ENCODE measurements around the gene ZNF610. TPM values are rescaled to one million over a fixed set of nuclear protein-coding genes. Genes with fewer than 3 reads are reported as not detected.

The ZNF610 gene
- total RNA-seq, 1 donor from 2014 or later, result 5.1 TPM

DNA sequence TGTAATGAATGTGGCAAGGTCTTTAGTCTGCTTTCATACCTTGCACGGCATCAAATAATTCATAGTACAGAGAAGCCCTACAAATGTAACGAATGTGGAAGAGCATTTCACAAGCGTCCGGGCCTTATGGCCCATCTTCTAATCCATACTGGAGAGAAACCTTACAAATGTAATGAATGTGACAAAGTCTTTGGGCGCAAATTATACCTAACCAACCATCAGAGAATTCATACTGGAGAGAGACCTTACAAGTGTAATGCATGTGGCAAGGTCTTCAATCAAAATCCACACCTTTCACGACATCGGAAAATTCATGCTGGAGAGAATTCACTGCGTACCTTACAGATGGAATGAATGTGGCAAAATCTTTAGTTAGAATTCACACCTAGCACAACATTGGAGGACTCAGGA is 30.4 kb downstream of the ZNF610 start:
- Histone ChIP-seq H3K4me1 (peaks cover 22% of the 10 kb centered on the region), H3K27ac (replicated peaks) (no peak overlapping the region), H3K36me3 (peaks cover 66% of the 10 kb centered on the region), H3K27me3 (ENCODE audit: low read depth) (no peaks in the 10 kb centered on the region), H3K4me3 (no peak overlapping the region), H3K9me3 (replicated peaks) (peaks cover 74% of the 10 kb centered on the region)
- no peak for DNase-seq
- intact Hi-C loops (cut with micrococcal nuclease), result no loop called here
- TF ChIP-seq, protein P1, sequence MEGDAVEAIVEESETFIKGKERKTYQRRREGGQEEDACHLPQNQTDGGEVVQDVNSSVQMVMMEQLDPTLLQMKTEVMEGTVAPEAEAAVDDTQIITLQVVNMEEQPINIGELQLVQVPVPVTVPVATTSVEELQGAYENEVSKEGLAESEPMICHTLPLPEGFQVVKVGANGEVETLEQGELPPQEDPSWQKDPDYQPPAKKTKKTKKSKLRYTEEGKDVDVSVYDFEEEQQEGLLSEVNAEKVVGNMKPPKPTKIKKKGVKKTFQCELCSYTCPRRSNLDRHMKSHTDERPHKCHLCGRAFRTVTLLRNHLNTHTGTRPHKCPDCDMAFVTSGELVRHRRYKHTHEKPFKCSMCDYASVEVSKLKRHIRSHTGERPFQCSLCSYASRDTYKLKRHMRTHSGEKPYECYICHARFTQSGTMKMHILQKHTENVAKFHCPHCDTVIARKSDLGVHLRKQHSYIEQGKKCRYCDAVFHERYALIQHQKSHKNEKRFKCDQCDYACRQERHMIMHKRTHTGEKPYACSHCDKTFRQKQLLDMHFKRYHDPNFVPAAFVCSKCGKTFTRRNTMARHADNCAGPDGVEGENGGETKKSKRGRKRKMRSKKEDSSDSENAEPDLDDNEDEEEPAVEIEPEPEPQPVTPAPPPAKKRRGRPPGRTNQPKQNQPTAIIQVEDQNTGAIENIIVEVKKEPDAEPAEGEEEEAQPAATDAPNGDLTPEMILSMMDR (IDR thresholded peaks at IDR 0.05; ENCODE audit: borderline replicate concordance), result no peak

DNA sequence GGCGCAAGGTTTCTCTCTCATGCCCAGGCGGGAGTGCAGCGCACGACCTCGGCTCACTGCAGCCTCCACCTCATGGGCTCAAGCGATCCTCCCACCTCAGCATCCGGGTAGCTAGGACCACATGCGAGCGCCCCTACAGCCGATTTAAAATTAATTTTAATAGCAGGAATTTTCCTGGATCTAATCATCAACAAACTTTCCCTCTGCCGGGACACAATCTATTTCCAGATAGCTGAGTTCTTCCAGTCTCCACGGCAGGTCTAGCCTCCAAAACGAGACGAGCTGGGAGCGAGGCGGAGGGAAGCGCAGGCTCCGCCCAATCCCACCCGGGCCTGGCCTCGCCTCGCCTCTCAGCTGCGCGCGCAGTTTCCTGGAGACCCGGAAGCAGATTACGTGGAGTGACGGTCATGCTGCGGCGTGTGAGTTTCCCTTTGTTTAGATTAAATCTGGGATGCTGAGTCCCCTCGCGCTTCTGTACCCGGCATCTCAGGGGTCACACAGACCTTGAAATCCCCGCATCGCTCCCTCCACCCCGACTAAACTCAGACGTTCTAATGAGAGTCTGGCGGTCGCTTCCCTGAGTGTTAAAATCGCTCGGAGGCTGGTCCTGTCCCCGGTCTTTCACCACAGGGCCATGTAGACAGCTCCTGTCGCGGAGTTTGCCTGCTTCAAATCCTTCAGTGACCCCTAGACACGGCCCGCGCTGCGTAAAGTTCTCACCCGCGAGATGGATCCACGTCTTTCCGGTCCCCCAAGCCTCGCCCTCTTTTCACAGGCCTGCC is 33.7 kb downstream of the ZNF610 start, which contains the start of gene ZNF880:
TSS of gene ZNF880 (plus strand) at position 365 of the 782 bp plus-strand sequence. CDS start at position 408, 43 bp downstream.
- Histone ChIP-seq H3K27me3 (ENCODE audit: low read depth) (no peaks in the 10 kb centered on the region), H3K4me1 (peaks cover 24% of the 10 kb centered on the region), H3K4me3 (peak within 1 kb of the TSS; percentile 84), H3K36me3 (peaks cover 58% of the 10 kb centered on the region), H3K27ac (replicated peaks) (peak within 1 kb of the TSS; percentile 94), H3K9me3 (replicated peaks) (peaks cover 61% of the 10 kb centered on the region)
- DNase-seq, result peak; percentile 95
- intact Hi-C loops (cut with micrococcal nuclease), result no loop called here
- TF ChIP-seq, protein P1 (IDR thresholded peaks at IDR 0.05; ENCODE audit: borderline replicate concordance), result no peak

DNA sequence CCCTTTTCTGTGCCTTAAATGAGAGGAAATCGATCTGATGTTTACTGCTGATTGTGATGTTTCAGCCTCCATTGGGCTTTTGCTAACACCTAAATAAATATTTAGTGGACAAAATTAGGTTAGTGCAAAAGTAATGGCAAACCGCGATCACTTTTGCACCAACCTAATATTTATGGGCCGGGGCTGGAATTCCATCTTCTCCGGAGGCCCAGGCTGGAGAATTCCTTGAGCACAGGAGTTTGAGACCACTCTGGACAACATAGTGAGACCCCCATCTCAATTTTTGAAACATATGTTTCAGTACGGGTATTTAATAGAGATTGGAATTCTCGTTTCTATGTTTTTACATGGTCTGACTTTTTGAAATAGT is 34.3 kb downstream of the ZNF610 start:
- no peak for DNase-seq
- H3K4me3 ChIP-seq, result peak overlapping the region; percentile 84
- TF ChIP-seq, protein P1 (IDR thresholded peaks at IDR 0.05; ENCODE audit: borderline replicate concordance), result no peak
- H3K27ac ChIP-seq (replicated peaks), result peak overlapping the region; percentile 94
- intact Hi-C loops (cut with micrococcal nuclease), result no loop called here
- peaks cover 58% of the 10 kb centered on the region for H3K36me3 ChIP-seq
- peaks cover 24% of the 10 kb centered on the region for H3K4me1 ChIP-seq
- peaks cover 60% of the 10 kb centered on the region for H3K9me3 ChIP-seq (replicated peaks)
- no peaks in the 10 kb centered on the region for H3K27me3 ChIP-seq (ENCODE audit: low read depth)

DNA sequence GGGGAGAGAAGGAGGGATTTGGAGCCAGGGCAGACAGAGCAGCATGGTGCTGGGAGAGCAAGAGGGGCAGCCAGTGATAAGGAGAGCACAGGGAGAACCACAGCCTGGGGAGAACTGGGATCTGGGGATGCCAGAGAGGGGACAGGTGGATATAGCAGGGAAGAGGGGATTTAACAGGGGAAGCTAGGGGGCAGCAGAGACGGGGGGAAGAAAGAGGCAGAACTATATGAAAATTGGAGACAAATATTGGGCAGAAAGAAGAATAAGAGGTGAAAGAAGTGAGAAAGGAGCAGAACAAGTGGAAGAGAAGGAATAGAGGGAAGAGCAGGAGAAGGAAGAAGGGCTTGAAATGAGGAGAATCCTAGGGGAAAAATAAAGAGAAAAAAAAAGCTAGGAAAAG is 55.1 kb downstream of the ZNF610 start:
- Histone ChIP-seq H3K27me3 (ENCODE audit: low read depth) (no peaks in the 10 kb centered on the region), H3K36me3 (peaks cover 94% of the 10 kb centered on the region), H3K4me1 (peaks cover under 1% of the 10 kb centered on the region), H3K4me3 (no peak overlapping the region), H3K27ac (replicated peaks) (no peak overlapping the region), H3K9me3 (replicated peaks) (peaks cover 96% of the 10 kb centered on the region)
- DNase-seq, result no peak
- intact Hi-C loops (cut with micrococcal nuclease), result no loop called here
- TF ChIP-seq, protein P1 (IDR thresholded peaks at IDR 0.05; ENCODE audit: borderline replicate concordance), result no peak

DNA sequence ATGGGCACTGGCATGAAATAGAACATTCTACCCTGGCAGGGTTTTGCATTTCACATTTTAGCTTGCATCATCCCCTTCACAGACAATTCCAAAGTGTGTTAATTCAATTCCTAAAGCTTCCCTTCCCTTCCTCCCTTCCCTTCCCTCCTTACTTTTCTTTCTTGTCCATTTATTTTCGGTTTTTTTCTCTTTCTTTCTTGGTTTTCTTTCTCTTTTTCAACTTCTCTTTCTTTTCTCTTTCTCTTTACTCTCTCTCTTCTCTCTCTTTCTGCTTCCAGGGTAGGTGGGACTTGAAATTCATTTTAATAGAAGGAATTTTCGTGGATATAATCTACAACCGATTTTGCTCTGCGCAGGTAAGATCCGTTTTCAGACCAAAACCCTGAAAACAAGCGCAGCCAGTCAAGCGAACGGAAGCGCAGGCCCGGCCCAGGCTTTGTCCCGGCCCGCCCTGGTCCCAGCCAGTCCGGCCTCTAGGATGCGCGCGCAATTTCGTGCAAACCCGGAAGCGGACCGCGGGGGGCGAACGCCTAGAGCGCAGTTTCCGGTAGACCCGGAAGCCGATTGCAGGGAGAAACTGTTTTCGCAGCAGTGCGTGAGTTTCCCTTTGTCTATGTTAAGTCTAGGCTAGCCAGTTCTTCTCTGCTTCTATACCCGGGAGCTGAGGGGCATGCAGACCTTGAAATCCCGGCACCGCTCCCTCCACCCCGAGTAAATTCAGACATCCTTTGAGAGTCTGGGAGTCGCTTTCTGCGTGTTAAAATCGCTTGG is 61.5 kb downstream of the ZNF610 start, which contains the start of gene ZNF528:
TSS of gene ZNF528 (plus strand) at position 540 of the 771 bp plus-strand sequence. CDS start 4,165 bp downstream, outside the sequence.
- peaks cover 73% of the 10 kb centered on the region for H3K36me3 ChIP-seq
- peak; percentile 97 for DNase-seq

More for the DNA sequence above, 61.5 kb downstream of the ZNF610 start, which contains the start of gene ZNF528:
- H3K4me3 ChIP-seq, result peak within 1 kb of the TSS; percentile 85
- intact Hi-C loops (cut with micrococcal nuclease), result no loop called here
- H3K9me3 ChIP-seq (replicated peaks), result peaks cover 43% of the 10 kb centered on the region
- H3K27ac ChIP-seq (replicated peaks), result peak within 1 kb of the TSS; percentile 84
- peaks cover 24% of the 10 kb centered on the region for H3K4me1 ChIP-seq
- TF ChIP-seq, protein P1 (IDR thresholded peaks at IDR 0.05; ENCODE audit: borderline replicate concordance), result no peak
- no peaks in the 10 kb centered on the region for H3K27me3 ChIP-seq (ENCODE audit: low read depth)

Data from left ventricle myocardium inferior (tissue), 1 donor.